Keratinocyte (primary cell): ENCODE data around the gene MAN1C1.

ENCODE experiments used
- CTCF ChIP-seq, 3 experiments: IDR thresholded peaks in 1 of 3; conservative IDR thresholded peaks in 1 of 3; optimal IDR thresholded peaks in 1 of 3; 2 replicates in 2 of 3; 3 replicates in 1 of 3; pipeline versions ENCODE3 to v1.5.1; 2011; ENCODE audit warnings: low read length in 3 of 3, mild to moderate bottlenecking in 3 of 3, moderate library complexity in 2 of 3, control low read depth in 1 of 3, inconsistent platforms in 1 of 3; ENCODE audit not compliant: insufficient read depth in 2 of 3; ENCODE audit errors: extremely low read depth in 1 of 3
- EZH2 ChIP-seq: IDR thresholded peaks from one replicate; pipeline ENCODE4 v1.6.1; 2012; ENCODE audit warnings: inconsistent platforms, mild to moderate bottlenecking, low read length, moderate library complexity

- TF ChIP-seq CTCF (optimal IDR thresholded peaks at IDR 0.05 in 1 of 3, IDR thresholded peaks at IDR 0.05 in 1 of 3, conservative IDR thresholded peaks at IDR 0.05 in 1 of 3; ENCODE audit: extremely low read depth in 1 of 3, insufficient read depth in 2 of 3, low read length in 3 of 3) (no peak), EZH2 (peak; percentile 17)
These were observed 140.7 kb downstream of the MAN1C1 start for GRCh38 chr1:25757151-25757845.
